ENCODE data around the gene PIGT.
A peak's percentile ranks its signal among the peaks of the same experiment; 100 is the strongest.

PIGT gene

GRCh38 chr20:45415822-45416637, at the start of gene PIGT:
TSS of gene PIGT (plus strand) at chr20:45416141. CDS start at chr20:45416157, 16 bp downstream.
- DNase-seq (ENCODE audit: low spot score) = peak; percentile 86

GRCh38 chr20:45366192-45366591, 49.7 kb upstream of the PIGT start:
- DNase-seq (ENCODE audit: low spot score) = no peak

- no peak for DNase-seq (ENCODE audit: low spot score)
Measured at GRCh38 chr20:45366631-45367030, 49.3 kb upstream of the PIGT start.

- DNase-seq (ENCODE audit: low spot score) = no peak
Measured at GRCh38 chr20:45367126-45367525, 48.8 kb upstream of the PIGT start.

GRCh38 chr20:45368221-45368980, 47.5 kb upstream of the PIGT start:
- DNase-seq (ENCODE audit: low spot score) = no peak

GRCh38 chr20:45370571-45371160, 45.3 kb upstream of the PIGT start:
- DNase-seq (ENCODE audit: low spot score) = no peak

GRCh38 chr20:45372241-45372640, 43.7 kb upstream of the PIGT start:
- no peak for DNase-seq (ENCODE audit: low spot score)

- no peak for DNase-seq (ENCODE audit: low spot score)
Measured at GRCh38 chr20:45372646-45373352, 43.1 kb upstream of the PIGT start.

- DNase-seq (ENCODE audit: low spot score) = peak; percentile 78
Measured at GRCh38 chr20:45373353-45374100, 42.4 kb upstream of the PIGT start.

GRCh38 chr20:45374101-45374467, 41.9 kb upstream of the PIGT start:
- DNase-seq (ENCODE audit: low spot score) = no peak

- no peak for DNase-seq (ENCODE audit: low spot score)
Measured at GRCh38 chr20:45374966-45375365, 41.0 kb upstream of the PIGT start.

GRCh38 chr20:45377269-45377668, 38.7 kb upstream of the PIGT start:
- DNase-seq (ENCODE audit: low spot score) = no peak

GRCh38 chr20:45378191-45378590, 37.8 kb upstream of the PIGT start, which contains the start of gene TP53TG5:
TSS of gene TP53TG5 (minus strand) at chr20:45378325. CDS start at chr20:45378236, 89 bp downstream.
- no peak for DNase-seq (ENCODE audit: low spot score)

- no peak for DNase-seq (ENCODE audit: low spot score)
Measured at GRCh38 chr20:45387274-45387673, 28.7 kb upstream of the PIGT start.

- no peak for DNase-seq (ENCODE audit: low spot score)
Measured at GRCh38 chr20:45390931-45391330, 25.0 kb upstream of the PIGT start.

GRCh38 chr20:45391559-45391958, 24.4 kb upstream of the PIGT start:
- no peak for DNase-seq (ENCODE audit: low spot score)

GRCh38 chr20:45392733-45393132, 23.2 kb upstream of the PIGT start:
- no peak for DNase-seq (ENCODE audit: low spot score)

- no peak for DNase-seq (ENCODE audit: low spot score)
Measured at GRCh38 chr20:45394221-45395113, 21.5 kb upstream of the PIGT start.

- no peak for DNase-seq (ENCODE audit: low spot score)
Measured at GRCh38 chr20:45395114-45395415, 20.9 kb upstream of the PIGT start.

- no peak for DNase-seq (ENCODE audit: low spot score)
Measured at GRCh38 chr20:45399018-45399417, 16.9 kb upstream of the PIGT start.

All from hepatic stellate cell (primary cell).